Measurements from ENCODE around the gene AKNAD1. TPM values are rescaled to one million over a fixed set of nuclear protein-coding genes. Genes with fewer than 3 reads are reported as not detected.

AKNAD1 gene
- total RNA-seq, 1 donor from 2014 or later: not detected

DNA sequence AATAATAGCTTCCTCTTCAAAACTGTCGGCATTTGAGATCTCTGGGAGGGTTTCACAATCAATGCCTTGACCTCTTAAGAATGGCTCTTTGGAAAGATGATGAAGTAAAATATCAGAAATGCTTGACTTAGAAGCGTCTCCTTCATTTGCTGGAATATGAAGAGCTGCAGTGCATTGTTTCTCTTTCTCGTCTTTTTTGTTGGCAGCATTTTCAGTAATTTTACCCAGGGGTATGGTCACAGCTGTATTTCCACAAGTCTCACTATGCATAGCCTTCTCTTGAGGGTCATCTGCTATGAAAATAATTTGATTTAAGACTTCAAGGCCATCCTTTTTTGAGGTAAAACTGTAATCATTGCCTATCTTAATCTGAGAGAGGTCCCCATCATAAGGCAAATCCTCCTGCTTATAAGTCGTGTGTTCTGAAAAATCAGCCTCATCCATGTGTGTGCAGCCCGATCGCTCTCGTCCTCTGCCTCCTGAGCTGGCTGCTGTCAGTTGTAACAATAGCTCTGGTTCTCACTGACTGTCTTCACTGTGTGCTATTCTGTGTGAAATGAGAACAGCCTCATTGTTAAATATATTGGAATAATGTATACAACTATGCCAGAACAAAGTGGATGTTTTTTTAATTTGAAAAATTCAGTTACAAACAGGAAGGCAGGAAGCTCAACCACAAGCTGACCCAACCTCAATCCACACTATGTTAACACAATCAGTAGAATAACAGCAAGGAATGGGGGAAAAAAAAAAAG lies 4.5 kb downstream of the AKNAD1 start:
- TF ChIP-seq, protein P1, sequence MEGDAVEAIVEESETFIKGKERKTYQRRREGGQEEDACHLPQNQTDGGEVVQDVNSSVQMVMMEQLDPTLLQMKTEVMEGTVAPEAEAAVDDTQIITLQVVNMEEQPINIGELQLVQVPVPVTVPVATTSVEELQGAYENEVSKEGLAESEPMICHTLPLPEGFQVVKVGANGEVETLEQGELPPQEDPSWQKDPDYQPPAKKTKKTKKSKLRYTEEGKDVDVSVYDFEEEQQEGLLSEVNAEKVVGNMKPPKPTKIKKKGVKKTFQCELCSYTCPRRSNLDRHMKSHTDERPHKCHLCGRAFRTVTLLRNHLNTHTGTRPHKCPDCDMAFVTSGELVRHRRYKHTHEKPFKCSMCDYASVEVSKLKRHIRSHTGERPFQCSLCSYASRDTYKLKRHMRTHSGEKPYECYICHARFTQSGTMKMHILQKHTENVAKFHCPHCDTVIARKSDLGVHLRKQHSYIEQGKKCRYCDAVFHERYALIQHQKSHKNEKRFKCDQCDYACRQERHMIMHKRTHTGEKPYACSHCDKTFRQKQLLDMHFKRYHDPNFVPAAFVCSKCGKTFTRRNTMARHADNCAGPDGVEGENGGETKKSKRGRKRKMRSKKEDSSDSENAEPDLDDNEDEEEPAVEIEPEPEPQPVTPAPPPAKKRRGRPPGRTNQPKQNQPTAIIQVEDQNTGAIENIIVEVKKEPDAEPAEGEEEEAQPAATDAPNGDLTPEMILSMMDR (IDR thresholded peaks at IDR 0.05; ENCODE audit: borderline replicate concordance): no peak
- Histone ChIP-seq H3K9me3 (replicated peaks) (no peaks in the 10 kb centered on the region), H3K4me1 (no peaks in the 10 kb centered on the region), H3K27ac (replicated peaks) (peak overlapping the region; percentile 11), H3K36me3 (no peaks in the 10 kb centered on the region), H3K27me3 (ENCODE audit: low read depth) (no peaks in the 10 kb centered on the region), H3K4me3 (peak overlapping the region; percentile 14)
- no peak for DNase-seq
- intact Hi-C loops (cut with micrococcal nuclease): no loop called here

DNA sequence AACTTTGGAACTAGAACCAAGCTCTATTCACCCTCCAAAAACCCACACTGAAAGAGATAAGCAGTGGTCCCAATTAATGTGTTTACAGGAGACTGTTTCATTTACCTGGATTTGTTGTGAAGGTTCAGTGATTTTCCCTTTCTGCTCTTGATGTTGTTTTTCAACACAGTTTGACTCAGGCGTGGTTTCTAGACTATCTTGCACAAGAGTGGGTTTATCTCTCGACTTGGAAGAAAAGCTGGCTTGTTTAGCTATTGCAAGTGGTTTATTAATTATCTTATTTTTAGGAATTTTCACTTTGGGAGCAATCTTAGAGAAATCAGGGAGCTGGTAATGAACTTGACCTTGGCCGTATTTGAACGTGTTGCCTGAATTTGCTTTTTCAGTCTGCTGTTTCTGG lies 5.3 kb downstream of the AKNAD1 start:
- intact Hi-C loops (cut with micrococcal nuclease): no loop called here
- peak overlapping the region; percentile 11 for H3K27ac ChIP-seq (replicated peaks)
- TF ChIP-seq, protein P1 (IDR thresholded peaks at IDR 0.05; ENCODE audit: borderline replicate concordance): no peak
- H3K9me3 ChIP-seq (replicated peaks): no peaks in the 10 kb centered on the region
- H3K4me3 ChIP-seq: no peak overlapping the region
- no peak for DNase-seq
- H3K4me1 ChIP-seq: no peaks in the 10 kb centered on the region
- no peaks in the 10 kb centered on the region for H3K36me3 ChIP-seq
- H3K27me3 ChIP-seq (ENCODE audit: low read depth): no peaks in the 10 kb centered on the region

DNA sequence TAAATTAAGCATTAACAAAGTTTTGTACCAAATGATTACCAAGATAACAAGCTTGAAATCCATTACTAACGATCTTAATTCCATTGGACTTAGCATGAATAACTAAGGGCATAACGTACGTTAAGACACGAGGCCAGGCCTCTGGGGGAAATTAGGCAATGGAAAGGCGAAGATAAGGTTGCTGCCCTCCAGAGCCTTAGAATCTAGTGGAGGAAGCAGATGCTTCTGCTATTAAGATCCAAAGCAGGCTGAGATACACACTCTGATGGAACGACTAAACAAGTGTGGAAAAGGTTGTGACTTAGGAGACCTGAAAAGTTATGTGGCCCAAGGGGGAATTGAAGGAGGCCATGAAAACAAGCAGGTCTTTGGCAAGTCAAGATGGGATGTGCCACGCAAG lies 6.0 kb downstream of the AKNAD1 start:
- no peaks in the 10 kb centered on the region for H3K4me1 ChIP-seq
- TF ChIP-seq, protein P1 (IDR thresholded peaks at IDR 0.05; ENCODE audit: borderline replicate concordance): no peak
- no peaks in the 10 kb centered on the region for H3K9me3 ChIP-seq (replicated peaks)
- DNase-seq: no peak
- H3K27ac ChIP-seq (replicated peaks): no peak overlapping the region
- intact Hi-C loops (cut with micrococcal nuclease): no loop called here
- no peaks in the 10 kb centered on the region for H3K27me3 ChIP-seq (ENCODE audit: low read depth)
- H3K36me3 ChIP-seq: no peaks in the 10 kb centered on the region
- H3K4me3 ChIP-seq: no peak overlapping the region

DNA sequence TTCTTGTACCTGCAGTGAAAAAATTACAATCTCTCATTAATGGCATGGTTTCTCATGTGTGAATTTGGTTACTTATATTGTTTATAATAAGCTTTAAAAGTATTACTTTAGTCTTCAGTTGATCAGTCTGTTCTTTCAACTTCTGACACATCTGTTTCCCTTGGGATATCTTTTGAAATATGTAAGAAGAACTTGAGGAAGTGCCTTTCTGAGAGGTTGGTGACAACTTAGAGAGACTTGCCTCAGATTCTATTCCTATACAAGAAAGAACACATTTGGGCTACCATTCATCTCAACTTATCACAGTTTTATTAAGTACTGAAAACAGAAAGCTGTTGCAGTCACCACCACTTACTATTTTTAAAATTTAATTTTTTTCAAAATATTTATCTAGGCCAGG lies 8.1 kb downstream of the AKNAD1 start:
- no peak overlapping the region for H3K27ac ChIP-seq (replicated peaks)

DNA sequence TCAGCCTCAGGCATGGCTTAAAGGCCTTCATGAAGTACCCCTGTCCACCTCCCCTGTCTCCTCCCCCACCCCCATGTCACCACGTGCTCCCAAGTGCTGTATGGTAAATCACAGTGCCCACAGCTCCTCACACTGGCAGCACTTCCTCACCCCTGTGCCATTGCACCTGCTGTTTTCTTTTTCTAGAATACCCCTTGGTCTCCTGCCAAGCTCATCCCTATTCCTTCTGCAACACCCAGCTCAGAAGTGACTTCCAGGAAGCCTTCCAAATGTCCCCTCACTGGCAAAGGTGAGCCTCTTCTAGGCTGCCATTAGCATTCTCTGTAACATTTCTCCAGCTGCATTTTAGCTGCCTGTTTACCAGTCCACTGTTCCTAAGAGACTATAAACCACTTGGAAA lies 9.4 kb downstream of the AKNAD1 start:
- H3K36me3 ChIP-seq: no peaks in the 10 kb centered on the region
- intact Hi-C loops (cut with micrococcal nuclease): no loop called here
- DNase-seq: no peak
- no peaks in the 10 kb centered on the region for H3K9me3 ChIP-seq (replicated peaks)
- H3K4me1 ChIP-seq: peaks cover 4% of the 10 kb centered on the region
- H3K27me3 ChIP-seq (ENCODE audit: low read depth): no peaks in the 10 kb centered on the region
- TF ChIP-seq, protein P1 (IDR thresholded peaks at IDR 0.05; ENCODE audit: borderline replicate concordance): no peak
- H3K4me3 ChIP-seq: no peak overlapping the region
- H3K27ac ChIP-seq (replicated peaks): no peak overlapping the region

More for the DNA sequence above, 8.1 kb downstream of the AKNAD1 start:
- Histone ChIP-seq H3K9me3 (replicated peaks) (no peaks in the 10 kb centered on the region), H3K36me3 (no peaks in the 10 kb centered on the region), H3K4me3 (no peak overlapping the region), H3K27me3 (ENCODE audit: low read depth) (no peaks in the 10 kb centered on the region), H3K4me1 (no peaks in the 10 kb centered on the region)
- intact Hi-C loops (cut with micrococcal nuclease): no loop called here
- DNase-seq: no peak
- TF ChIP-seq, protein P1 (IDR thresholded peaks at IDR 0.05; ENCODE audit: borderline replicate concordance): no peak
